Ramos (cell line): Measurements from ENCODE around the gene CXADR.

Experiments
- in situ Hi-C: fragments of 300-500 bp; cut with MboI; formaldehyde crosslinking; loops from one replicate; pipeline ENCODE4 v1.14.3; 2022; ENCODE audit warnings: low sequenced_read_pairs; ENCODE audit not compliant: unreplicated experiment

The CXADR gene

GRCh38 chr21:17583898-17584297 is 71.1 kb downstream of the CXADR start:
- in situ Hi-C loops: loop anchor here (10.0 kb wide), 1 partner anchor 199 kb away; no protein-coding TSS in a partner anchor

- in situ Hi-C loops: loop anchor here (10.0 kb wide), 1 partner anchor 201 kb away; no protein-coding TSS in a partner anchor
Measured at GRCh38 chr21:17585875-17586450, 73.1 kb downstream of the CXADR start.

GRCh38 chr21:17590430-17590829 is 77.6 kb downstream of the CXADR start:
- in situ Hi-C loops: no loop called here

- in situ Hi-C loops: no loop called here
Measured at GRCh38 chr21:17597680-17598079, 84.8 kb downstream of the CXADR start.

- in situ Hi-C loops: no loop called here
Measured at GRCh38 chr21:17598437-17598836, 85.6 kb downstream of the CXADR start.

GRCh38 chr21:17602874-17603273 is 90.0 kb downstream of the CXADR start:
- in situ Hi-C loops: no loop called here

- in situ Hi-C loops: no loop called here
Measured at GRCh38 chr21:17607684-17608083, 94.8 kb downstream of the CXADR start.

- in situ Hi-C loops: no loop called here
Measured at GRCh38 chr21:17609681-17610080, 96.8 kb downstream of the CXADR start.

GRCh38 chr21:17610911-17611310 is 98.1 kb downstream of the CXADR start:
- in situ Hi-C loops: no loop called here

- in situ Hi-C loops: no loop called here
Measured at GRCh38 chr21:17611414-17612022, 98.7 kb downstream of the CXADR start.

- in situ Hi-C loops: no loop called here
Measured at GRCh38 chr21:17612023-17612564, 99.3 kb downstream of the CXADR start.

GRCh38 chr21:17612565-17613241 is 99.9 kb downstream of the CXADR start, which contains the start of gene BTG3:
Gene BTG3, minus strand, starts transcription at chr21:17612901. Its CDS starts 3,757 bp downstream, at chr21:17609144.
- in situ Hi-C loops: no loop called here

GRCh38 chr21:17613242-17613676 is 100.4 kb downstream of the CXADR start:
- in situ Hi-C loops: no loop called here

- in situ Hi-C loops: no loop called here
Measured at GRCh38 chr21:17616831-17617230, 104.0 kb downstream of the CXADR start.

GRCh38 chr21:17622018-17622417 is 109.2 kb downstream of the CXADR start:
- in situ Hi-C loops: no loop called here

- in situ Hi-C loops: no loop called here
Measured at GRCh38 chr21:17631195-17631594, 118.4 kb downstream of the CXADR start.

- in situ Hi-C loops: no loop called here
Measured at GRCh38 chr21:17636711-17637110, 123.9 kb downstream of the CXADR start.

GRCh38 chr21:17640821-17641220 is 128.0 kb downstream of the CXADR start:
- in situ Hi-C loops: no loop called here
